Loucy (cell line): ENCODE data around the gene SOX1.

ENCODE experiments used
- H2AFZ ChIP-seq: fragments of 200-600 bp; sonication (generic); 2 replicates; pipeline ENCODE4 v1.6.0; 2016; ENCODE audit warnings: antibody characterized with exemption, mild to moderate bottlenecking, low read length, moderate library complexity
- H3F3A ChIP-seq: fragments of 200-600 bp; 2 replicates; pipeline ENCODE4 v1.6.0; 2016; ENCODE audit warnings: antibody characterized with exemption, low read depth, mild to moderate bottlenecking
- H3K27me3 ChIP-seq: fragments of 200-600 bp; sonication (generic); 2 replicates; pipeline ENCODE4 v1.6.1; 2014; ENCODE audit warnings: low read length, mild to moderate bottlenecking; ENCODE audit not compliant: insufficient read depth, poor library complexity, severe bottlenecking
- H3K36me3 ChIP-seq: fragments of 200-600 bp; sonication (generic); 2 replicates; pipeline ENCODE4 v1.6.1; 2016; ENCODE audit warnings: low read length; ENCODE audit not compliant: insufficient read depth
- H3K4me1 ChIP-seq: fragments of 200-600 bp; sonication (generic); 2 replicates; pipeline ENCODE4 v1.5.1; 2014; ENCODE audit warnings: low read length, mild to moderate bottlenecking; ENCODE audit not compliant: insufficient read depth, poor library complexity, severe bottlenecking
- H3K4me2 ChIP-seq: fragments of 200-600 bp; sonication (generic); 2 replicates; pipeline ENCODE4 v1.6.0; 2014; ENCODE audit warnings: antibody characterized with exemption, low read length, low read depth, mild to moderate bottlenecking; ENCODE audit not compliant: poor library complexity, severe bottlenecking
- H3K4me3 ChIP-seq: fragments of 200-600 bp; sonication (generic); 2 replicates; pipeline ENCODE4 v1.5.1; 2014; ENCODE audit warnings: low read length, mild to moderate bottlenecking, mixed read lengths; ENCODE audit not compliant: poor library complexity, severe bottlenecking
- H3K79me2 ChIP-seq: fragments of 200-600 bp; sonication (generic); 2 replicates; pipeline ENCODE4 v1.6.1; 2014; ENCODE audit warnings: low read length; ENCODE audit not compliant: insufficient read depth
- H3K9ac ChIP-seq: fragments of 200-600 bp; sonication (generic); 2 replicates; pipeline ENCODE4 v1.6.0; 2014; ENCODE audit warnings: mild to moderate bottlenecking, low read depth, low read length, moderate library complexity; ENCODE audit not compliant: poor library complexity, severe bottlenecking
- H3K9me2 ChIP-seq: fragments of 200-600 bp; sonication (generic); replicated peaks from 2 replicates; pipeline ENCODE4 v1.6.1; 2016; ENCODE audit warnings: low read depth, low read length, mixed read lengths
- H3K9me3 ChIP-seq: fragments of 200-600 bp; sonication (generic); 2 replicates; pipeline ENCODE4 v1.6.1; 2014; ENCODE audit warnings: mild to moderate bottlenecking, antibody characterized with exemption, low read length, low read depth; ENCODE audit not compliant: insufficient read depth
- H4K20me1 ChIP-seq: fragments of 200-600 bp; sonication (generic); 2 replicates; pipeline ENCODE4 v1.6.0; 2014; ENCODE audit warnings: antibody characterized with exemption, low read length, mild to moderate bottlenecking; ENCODE audit not compliant: insufficient read depth, poor library complexity, severe bottlenecking
- CTCF ChIP-seq: fragments of 200-600 bp; sonication (generic); conservative IDR thresholded peaks from 2 replicates; pipeline ENCODE4 v1.5.1; 2014; ENCODE audit warnings: mild to moderate bottlenecking, antibody characterized with exemption, low read length
- EZH2phosphoT487 ChIP-seq: fragments of 200-600 bp; IDR thresholded peaks from 2 replicates; pipeline ENCODE4 v1.6.1; 2018; ENCODE audit warnings: antibody characterized with exemption, mild to moderate bottlenecking, moderate library complexity, borderline replicate concordance

The SOX1 gene

GRCh38 chr13:112103961-112104880 is 37.3 kb downstream of the SOX1 start:
- no peaks in the 10 kb centered on the region for H3K9me2 ChIP-seq
- no peaks in the 10 kb centered on the region for H3K79me2 ChIP-seq
- no peaks in the 10 kb centered on the region for H3K27me3 ChIP-seq
- no peak overlapping the region for H3K4me3 ChIP-seq
- H3K9ac ChIP-seq = no peak overlapping the region
- no peaks in the 10 kb centered on the region for H3F3A ChIP-seq
- TF ChIP-seq EZH2phosphoT487 (no peak), CTCF (no peak)
- no peaks in the 10 kb centered on the region for H3K36me3 ChIP-seq
- no peaks in the 10 kb centered on the region for H4K20me1 ChIP-seq
- no peak overlapping the region for H2AFZ ChIP-seq
- no peaks in the 10 kb centered on the region for H3K4me1 ChIP-seq
- H3K4me2 ChIP-seq = no peak overlapping the region
- peaks cover 2% of the 10 kb centered on the region; the same call in 1 of the 2 replicates for H3K9me3 ChIP-seq

- Histone ChIP-seq H3K9me3 (peaks cover 2% of the 10 kb centered on the region; the same call in 1 of the 2 replicates), H3K4me1 (no peaks in the 10 kb centered on the region), H2AFZ (no peak overlapping the region), H3K9ac (no peak overlapping the region), H3K4me2 (no peak overlapping the region), H3F3A (no peaks in the 10 kb centered on the region), H3K27me3 (no peaks in the 10 kb centered on the region), H3K9me2 (no peaks in the 10 kb centered on the region), H3K4me3 (no peak overlapping the region), H3K79me2 (no peaks in the 10 kb centered on the region), H4K20me1 (no peaks in the 10 kb centered on the region), H3K36me3 (no peaks in the 10 kb centered on the region)
- TF ChIP-seq CTCF (no peak), EZH2phosphoT487 (no peak)
Measured at GRCh38 chr13:112104881-112105234, 37.9 kb downstream of the SOX1 start.

- no peaks in the 10 kb centered on the region for H3K79me2 ChIP-seq
- H3K27me3 ChIP-seq = no peaks in the 10 kb centered on the region
- peaks cover 2% of the 10 kb centered on the region; the same call in 1 of the 2 replicates for H3K9me3 ChIP-seq
- no peak overlapping the region for H3K9ac ChIP-seq
- no peaks in the 10 kb centered on the region for H3F3A ChIP-seq
- H3K36me3 ChIP-seq = no peaks in the 10 kb centered on the region
- TF ChIP-seq EZH2phosphoT487 = no peak
- TF ChIP-seq CTCF = no peak
- H3K4me2 ChIP-seq = no peak overlapping the region
- H3K4me3 ChIP-seq = no peak overlapping the region
- no peaks in the 10 kb centered on the region for H3K4me1 ChIP-seq
- no peak overlapping the region for H2AFZ ChIP-seq
- H4K20me1 ChIP-seq = no peaks in the 10 kb centered on the region
- H3K9me2 ChIP-seq = no peaks in the 10 kb centered on the region
Measured at GRCh38 chr13:112105244-112105681, 38.3 kb downstream of the SOX1 start.
